ENCODE data around the gene NAV1. TPM values are rescaled to one million over a fixed set of nuclear protein-coding genes. Genes with fewer than 3 reads are reported as not detected.
A peak's percentile ranks its signal among the peaks of the same experiment; 100 is the strongest.

Gene NAV1
- total RNA-seq, 1 experiment from 2014 or later: 2.9 TPM

GRCh38 chr1:201565771-201566528 is 27.0 kb downstream of the NAV1 start:
- no peak overlapping the region for H3K4me2 ChIP-seq (ENCODE audit: low read depth, low read length, poor library complexity, severe bottlenecking)
- H3K79me2 ChIP-seq (ENCODE audit: low read length): no peaks in the 10 kb centered on the region
- H3K4me3 ChIP-seq (ENCODE audit: low read length): no peak overlapping the region
- H3K27ac ChIP-seq (ENCODE audit: low read length): no peak overlapping the region
- no peak for DNase-seq
- no peaks in the 10 kb centered on the region for H3K36me3 ChIP-seq (ENCODE audit: insufficient read depth, low read length)
- H3K27me3 ChIP-seq (ENCODE audit: low read length): no peaks in the 10 kb centered on the region
- no peak overlapping the region for H2AFZ ChIP-seq (ENCODE audit: low read length)
- H3K9ac ChIP-seq (ENCODE audit: low read length): no peak overlapping the region
- H3K4me1 ChIP-seq (ENCODE audit: low read length): peaks cover 5% of the 10 kb centered on the region
- no peaks in the 10 kb centered on the region for H4K20me1 ChIP-seq (ENCODE audit: insufficient read depth, low read depth, low read length)
- H3K9me2 ChIP-seq (replicated peaks; ENCODE audit: insufficient read depth, low read length): no peaks in the 10 kb centered on the region
- no peaks in the 10 kb centered on the region for H3K9me3 ChIP-seq (ENCODE audit: low read length)

DNA sequence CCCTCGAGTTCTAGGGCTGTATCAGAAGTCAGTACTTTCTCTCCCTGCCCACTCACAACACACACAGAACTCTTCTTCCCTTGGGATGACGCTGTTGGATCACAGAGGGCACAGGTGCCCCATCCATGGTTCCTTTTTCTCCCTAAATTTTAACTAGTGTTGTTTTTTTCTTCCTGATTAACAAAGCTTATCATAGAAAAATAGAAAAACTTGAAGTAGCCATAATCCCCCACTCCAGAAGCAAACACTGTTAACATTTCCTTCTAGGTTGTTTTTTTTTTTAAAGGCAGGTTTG is 27.5 kb downstream of the NAV1 start:
- Histone ChIP-seq H3K36me3 (ENCODE audit: insufficient read depth, low read length) (no peaks in the 10 kb centered on the region), H3K79me2 (ENCODE audit: low read length) (no peaks in the 10 kb centered on the region), H3K4me2 (ENCODE audit: low read depth, low read length, poor library complexity, severe bottlenecking) (no peak overlapping the region), H3K9me3 (ENCODE audit: low read length) (no peaks in the 10 kb centered on the region), H4K20me1 (ENCODE audit: insufficient read depth, low read depth, low read length) (no peaks in the 10 kb centered on the region), H3K4me3 (ENCODE audit: low read length) (no peak overlapping the region), H3K27me3 (ENCODE audit: low read length) (no peaks in the 10 kb centered on the region), H3K4me1 (ENCODE audit: low read length) (peaks cover 10% of the 10 kb centered on the region), H3K9me2 (replicated peaks; ENCODE audit: insufficient read depth, low read length) (no peaks in the 10 kb centered on the region), H3K27ac (ENCODE audit: low read length) (no peak overlapping the region), H2AFZ (ENCODE audit: low read length) (no peak overlapping the region), H3K9ac (ENCODE audit: low read length) (no peak overlapping the region)
- no peak for DNase-seq

DNA sequence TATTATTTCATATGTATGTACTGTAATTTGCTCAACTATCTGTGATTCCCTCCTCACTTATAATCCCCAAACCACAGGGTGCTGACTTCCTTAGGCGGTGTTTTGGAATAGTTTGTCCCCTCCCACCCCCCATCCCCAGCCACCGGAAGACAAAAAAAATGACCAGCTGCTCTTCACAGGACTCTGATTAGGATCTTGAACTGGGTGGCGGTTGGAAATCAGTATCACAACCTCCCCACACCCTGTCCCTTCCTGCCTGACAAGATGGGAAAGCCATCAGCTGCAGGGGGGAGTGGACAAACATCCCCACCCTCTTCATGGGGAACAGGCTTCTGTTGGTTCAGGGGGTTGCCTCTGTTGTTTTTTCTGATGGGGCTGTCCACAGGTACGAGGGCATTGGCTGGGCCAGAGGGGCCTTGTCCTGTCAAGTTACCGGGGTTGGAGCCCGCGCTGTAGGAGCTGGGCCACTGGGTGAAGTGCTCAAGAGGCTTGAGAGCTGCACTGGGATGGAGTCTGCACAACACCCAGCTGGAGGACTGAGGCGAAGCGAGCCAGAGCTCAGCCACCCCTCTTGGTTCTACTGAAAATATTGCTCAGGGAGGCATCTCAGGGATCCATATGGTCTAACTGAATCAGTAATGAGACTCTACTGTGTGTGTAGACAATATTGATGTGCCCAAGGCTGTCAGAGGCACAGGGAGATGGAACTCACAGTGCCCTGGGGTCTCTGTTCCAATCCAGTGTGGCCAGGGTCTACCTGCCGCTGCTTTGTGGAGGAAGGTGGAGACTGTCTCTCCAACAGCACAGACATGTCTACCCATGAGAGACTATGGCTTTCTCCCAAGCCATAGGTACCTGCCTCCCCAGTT is 28.2 kb downstream of the NAV1 start:
- Histone ChIP-seq H3K36me3 (ENCODE audit: insufficient read depth, low read length) (no peaks in the 10 kb centered on the region), H4K20me1 (ENCODE audit: insufficient read depth, low read depth, low read length) (no peaks in the 10 kb centered on the region), H3K9me2 (replicated peaks; ENCODE audit: insufficient read depth, low read length) (no peaks in the 10 kb centered on the region), H2AFZ (ENCODE audit: low read length) (no peak overlapping the region), H3K4me3 (ENCODE audit: low read length) (no peak overlapping the region), H3K9ac (ENCODE audit: low read length) (no peak overlapping the region), H3K4me1 (ENCODE audit: low read length) (peaks cover 12% of the 10 kb centered on the region), H3K27me3 (ENCODE audit: low read length) (no peaks in the 10 kb centered on the region), H3K79me2 (ENCODE audit: low read length) (no peaks in the 10 kb centered on the region), H3K4me2 (ENCODE audit: low read depth, low read length, poor library complexity, severe bottlenecking) (no peak overlapping the region), H3K27ac (ENCODE audit: low read length) (no peak overlapping the region), H3K9me3 (ENCODE audit: low read length) (no peaks in the 10 kb centered on the region)
- no peak for DNase-seq

GRCh38 chr1:201568265-201568664 is 29.3 kb downstream of the NAV1 start:
- Histone ChIP-seq H3K79me2 (ENCODE audit: low read length) (no peaks in the 10 kb centered on the region), H2AFZ (ENCODE audit: low read length) (no peak overlapping the region), H3K4me1 (ENCODE audit: low read length) (peaks cover 12% of the 10 kb centered on the region), H3K36me3 (ENCODE audit: insufficient read depth, low read length) (no peaks in the 10 kb centered on the region), H3K4me3 (ENCODE audit: low read length) (no peak overlapping the region), H3K27ac (ENCODE audit: low read length) (no peak overlapping the region), H3K9me3 (ENCODE audit: low read length) (no peaks in the 10 kb centered on the region), H3K27me3 (ENCODE audit: low read length) (no peaks in the 10 kb centered on the region), H3K4me2 (ENCODE audit: low read depth, low read length, poor library complexity, severe bottlenecking) (no peak overlapping the region), H3K9me2 (replicated peaks; ENCODE audit: insufficient read depth, low read length) (no peaks in the 10 kb centered on the region), H4K20me1 (ENCODE audit: insufficient read depth, low read depth, low read length) (no peaks in the 10 kb centered on the region), H3K9ac (ENCODE audit: low read length) (no peak overlapping the region)
- DNase-seq: no peak

DNA sequence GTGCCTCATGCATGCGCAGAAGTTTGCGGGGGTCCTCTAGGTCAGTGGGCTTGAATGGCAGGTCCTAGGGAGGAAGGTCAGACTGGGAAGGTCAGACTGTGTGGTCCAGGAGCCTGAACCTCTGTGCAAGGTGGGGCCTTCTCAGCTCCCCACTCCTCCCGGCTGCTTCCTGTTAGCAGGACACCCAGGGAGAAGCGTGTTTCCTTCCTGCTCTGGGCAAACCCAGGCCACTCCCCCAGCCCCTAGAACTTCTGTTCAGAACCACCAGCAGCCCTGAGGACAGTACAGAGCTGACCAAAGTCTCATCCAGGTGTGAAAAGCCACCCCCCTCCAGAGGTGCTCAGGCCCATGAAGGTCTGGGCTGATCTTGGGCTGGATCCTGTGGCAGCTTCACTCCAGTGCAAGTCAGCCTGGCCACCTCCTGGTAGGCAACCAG is 29.9 kb downstream of the NAV1 start:
- Histone ChIP-seq H2AFZ (ENCODE audit: low read length) (no peak overlapping the region), H4K20me1 (ENCODE audit: insufficient read depth, low read depth, low read length) (no peaks in the 10 kb centered on the region), H3K4me1 (ENCODE audit: low read length) (peaks cover 12% of the 10 kb centered on the region), H3K36me3 (ENCODE audit: insufficient read depth, low read length) (no peaks in the 10 kb centered on the region), H3K4me2 (ENCODE audit: low read depth, low read length, poor library complexity, severe bottlenecking) (no peak overlapping the region), H3K9ac (ENCODE audit: low read length) (no peak overlapping the region), H3K79me2 (ENCODE audit: low read length) (no peaks in the 10 kb centered on the region), H3K9me3 (ENCODE audit: low read length) (no peaks in the 10 kb centered on the region), H3K4me3 (ENCODE audit: low read length) (no peak overlapping the region), H3K9me2 (replicated peaks; ENCODE audit: insufficient read depth, low read length) (no peaks in the 10 kb centered on the region), H3K27me3 (ENCODE audit: low read length) (no peaks in the 10 kb centered on the region), H3K27ac (ENCODE audit: low read length) (no peak overlapping the region)
- no peak for DNase-seq

DNA sequence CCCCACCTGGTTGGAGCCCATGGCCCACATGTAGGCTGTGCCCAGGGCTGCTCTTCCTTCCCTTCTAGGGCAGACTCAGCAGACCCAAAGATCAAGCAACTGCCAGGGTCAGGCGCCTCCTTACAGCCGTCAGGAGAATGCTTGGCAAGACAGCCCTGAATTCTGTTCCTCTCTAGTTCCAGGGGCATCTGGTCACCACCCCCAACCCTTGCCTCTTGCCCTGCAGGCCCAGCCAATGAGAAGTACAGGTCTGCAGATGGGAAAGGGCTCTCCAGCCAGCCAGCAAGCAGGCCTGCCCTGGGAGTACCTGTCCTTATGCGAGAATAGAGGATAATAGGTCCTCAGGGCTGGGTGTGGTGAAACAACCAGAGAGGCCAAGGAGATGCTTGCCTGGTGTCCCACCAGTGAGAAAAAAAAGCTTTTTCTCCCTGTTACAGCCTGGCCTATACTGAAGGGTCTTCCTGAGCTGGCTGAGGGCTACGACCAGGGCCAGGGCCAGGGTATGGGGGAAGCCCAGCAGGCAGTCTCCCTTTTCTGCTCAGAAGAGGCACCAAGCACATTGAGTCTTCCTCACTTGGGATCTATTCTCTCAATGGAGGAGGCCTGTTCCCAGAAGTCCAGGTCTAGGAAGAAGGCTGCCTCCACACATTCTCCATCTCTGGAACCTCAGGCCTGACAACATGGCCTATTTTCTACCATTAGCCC is 31.4 kb downstream of the NAV1 start:
- H2AFZ ChIP-seq (ENCODE audit: low read length): no peak overlapping the region
- H3K79me2 ChIP-seq (ENCODE audit: low read length): no peaks in the 10 kb centered on the region
- no peak overlapping the region for H3K27ac ChIP-seq (ENCODE audit: low read length)

GRCh38 chr1:201570886-201571624 is 32.1 kb downstream of the NAV1 start:
- DNase-seq: peak; percentile 74

More for the DNA sequence above, 31.4 kb downstream of the NAV1 start:
- H3K9me3 ChIP-seq (ENCODE audit: low read length): no peaks in the 10 kb centered on the region
- DNase-seq: no peak
- H3K4me2 ChIP-seq (ENCODE audit: low read depth, low read length, poor library complexity, severe bottlenecking): no peak overlapping the region
- no peak overlapping the region for H3K4me3 ChIP-seq (ENCODE audit: low read length)
- no peaks in the 10 kb centered on the region for H3K9me2 ChIP-seq (replicated peaks; ENCODE audit: insufficient read depth, low read length)
- no peaks in the 10 kb centered on the region for H3K36me3 ChIP-seq (ENCODE audit: insufficient read depth, low read length)
- peaks cover 12% of the 10 kb centered on the region for H3K4me1 ChIP-seq (ENCODE audit: low read length)
- H3K9ac ChIP-seq (ENCODE audit: low read length): no peak overlapping the region
- H3K27me3 ChIP-seq (ENCODE audit: low read length): no peaks in the 10 kb centered on the region
- H4K20me1 ChIP-seq (ENCODE audit: insufficient read depth, low read depth, low read length): no peaks in the 10 kb centered on the region

More at GRCh38 chr1:201570886-201571624, 32.1 kb downstream of the NAV1 start:
- H3K36me3 ChIP-seq (ENCODE audit: insufficient read depth, low read length): no peaks in the 10 kb centered on the region
- H3K9me2 ChIP-seq (replicated peaks; ENCODE audit: insufficient read depth, low read length): no peaks in the 10 kb centered on the region
- no peak overlapping the region for H3K4me2 ChIP-seq (ENCODE audit: low read depth, low read length, poor library complexity, severe bottlenecking)
- H3K27ac ChIP-seq (ENCODE audit: low read length): no peak overlapping the region
- H3K9ac ChIP-seq (ENCODE audit: low read length): no peak overlapping the region
- H2AFZ ChIP-seq (ENCODE audit: low read length): no peak overlapping the region
- H3K4me1 ChIP-seq (ENCODE audit: low read length): peaks cover 12% of the 10 kb centered on the region
- no peaks in the 10 kb centered on the region for H4K20me1 ChIP-seq (ENCODE audit: insufficient read depth, low read depth, low read length)
- H3K9me3 ChIP-seq (ENCODE audit: low read length): no peaks in the 10 kb centered on the region
- H3K79me2 ChIP-seq (ENCODE audit: low read length): no peaks in the 10 kb centered on the region
- H3K27me3 ChIP-seq (ENCODE audit: low read length): no peaks in the 10 kb centered on the region
- H3K4me3 ChIP-seq (ENCODE audit: low read length): no peak overlapping the region

All from Karpas-422 (cell line).